ENCODE data around the gene MAP3K6.

Gene MAP3K6

GRCh38 chr1:27377760-27378495 lies 11.2 kb upstream of the MAP3K6 start:
- in situ Hi-C loops (cut with MboI; ENCODE audit: low sequenced_read_pairs), result no loop called here

- in situ Hi-C loops (cut with MboI; ENCODE audit: low sequenced_read_pairs), result no loop called here
Observed at GRCh38 chr1:27374362-27375086, 7.8 kb upstream of the MAP3K6 start, which contains the start of gene FCN3. TSS of gene FCN3 (minus strand) at chr1:27374824. CDS start at chr1:27374818, 6 bp downstream.

GRCh38 chr1:27372808-27373690 lies 6.3 kb upstream of the MAP3K6 start:
- in situ Hi-C loops (cut with MboI; ENCODE audit: low sequenced_read_pairs), result no loop called here

GRCh38 chr1:27372022-27372807 lies 5.5 kb upstream of the MAP3K6 start:
- in situ Hi-C loops (cut with MboI; ENCODE audit: low sequenced_read_pairs), result no loop called here

- in situ Hi-C loops (cut with MboI; ENCODE audit: low sequenced_read_pairs), result no loop called here
Observed at GRCh38 chr1:27368869-27369582, 2.3 kb upstream of the MAP3K6 start.

GRCh38 chr1:27367160-27367650 lies 444 bp upstream of the MAP3K6 start:
- in situ Hi-C loops (cut with MboI; ENCODE audit: low sequenced_read_pairs), result no loop called here

- in situ Hi-C loops (cut with MboI; ENCODE audit: low sequenced_read_pairs), result no loop called here
Observed at GRCh38 chr1:27366113-27366410, 699 bp downstream of the MAP3K6 start.

- in situ Hi-C loops (cut with MboI; ENCODE audit: low sequenced_read_pairs), result no loop called here
Observed at GRCh38 chr1:27365372-27366112, 1.2 kb downstream of the MAP3K6 start.

- in situ Hi-C loops (cut with MboI; ENCODE audit: low sequenced_read_pairs), result no loop called here
Observed at GRCh38 chr1:27364696-27365371, 1.9 kb downstream of the MAP3K6 start.

GRCh38 chr1:27363766-27364695 lies 2.7 kb downstream of the MAP3K6 start:
- in situ Hi-C loops (cut with MboI; ENCODE audit: low sequenced_read_pairs), result no loop called here

- in situ Hi-C loops (cut with MboI; ENCODE audit: low sequenced_read_pairs), result no loop called here
Observed at GRCh38 chr1:27361553-27361952, 5.2 kb downstream of the MAP3K6 start.

GRCh38 chr1:27361044-27361402 lies 5.7 kb downstream of the MAP3K6 start:
- in situ Hi-C loops (cut with MboI; ENCODE audit: low sequenced_read_pairs), result no loop called here

GRCh38 chr1:27360159-27361043 lies 6.4 kb downstream of the MAP3K6 start:
- in situ Hi-C loops (cut with MboI; ENCODE audit: low sequenced_read_pairs), result no loop called here

- in situ Hi-C loops (cut with MboI; ENCODE audit: low sequenced_read_pairs), result no loop called here
Observed at GRCh38 chr1:27359822-27360158, 7.0 kb downstream of the MAP3K6 start.

GRCh38 chr1:27358928-27359313 lies 7.8 kb downstream of the MAP3K6 start:
- in situ Hi-C loops (cut with MboI; ENCODE audit: low sequenced_read_pairs), result no loop called here

- in situ Hi-C loops (cut with MboI; ENCODE audit: low sequenced_read_pairs), result no loop called here
Observed at GRCh38 chr1:27358038-27358927, 8.5 kb downstream of the MAP3K6 start.

Data from HL-60/S4 treated with phorbol 12-myristate 13-acetate at 8.2 ng/mL for 4 days and 3 days (cell line).